Fibroblast of villous mesenchyme (primary cell): ENCODE data around the gene RHBDF2. TPM values are rescaled to one million over a fixed set of nuclear protein-coding genes. Genes with fewer than 3 reads are reported as not detected.

Source experiments
- DNase-seq: peaks from one replicate; pipeline ENCODE4 v3.0.0-alpha.2; 2010; ENCODE audit warnings: low read depth
- H3K4me3 ChIP-seq: 2 replicates; pipeline ENCODE4 v1.5.1; 2011; ENCODE audit warnings: low read depth, mild to moderate bottlenecking, low read length
- CTCF ChIP-seq: IDR thresholded peaks from 2 replicates; pipeline ENCODE4 v1.5.1; 2012; ENCODE audit warnings: low read depth, mild to moderate bottlenecking, low read length; ENCODE audit not compliant: insufficient read depth
- total RNA-seq: library from RNA; depleted of rRNA; stranded (reverse); fragments of >200 nt; gene quantifications from 2 replicates; pipeline ENCODE4 v1.2.3, GENCODE V29; 2012

The RHBDF2 gene
- total RNA-seq, 1 donor = 13.4 TPM

GRCh38 chr17:76444518-76445311 is 56.5 kb downstream of the RHBDF2 start:
- H3K4me3 ChIP-seq = no peak overlapping the region
- no peak for DNase-seq
- no peak for TF ChIP-seq CTCF

GRCh38 chr17:76442341-76443338 is 58.6 kb downstream of the RHBDF2 start:
- no peak for TF ChIP-seq CTCF
- DNase-seq = peak; percentile 56

GRCh38 chr17:76441686-76442340 is 59.4 kb downstream of the RHBDF2 start:
- H3K4me3 ChIP-seq = no peak overlapping the region

More at GRCh38 chr17:76442341-76443338, 58.6 kb downstream of the RHBDF2 start:
- H3K4me3 ChIP-seq = no peak overlapping the region

GRCh38 chr17:76440751-76441362 is 60.4 kb downstream of the RHBDF2 start:
- H3K4me3 ChIP-seq = no peak overlapping the region
- no peak for DNase-seq
- TF ChIP-seq CTCF = no peak

More at GRCh38 chr17:76441686-76442340, 59.4 kb downstream of the RHBDF2 start:
- no peak for DNase-seq
- no peak for TF ChIP-seq CTCF

- no peak overlapping the region for H3K4me3 ChIP-seq
- DNase-seq = no peak
- TF ChIP-seq CTCF = no peak
Observed at GRCh38 chr17:76439314-76439928, 61.8 kb downstream of the RHBDF2 start.

GRCh38 chr17:76438906-76439305 is 62.3 kb downstream of the RHBDF2 start:
- no peak overlapping the region for H3K4me3 ChIP-seq
- DNase-seq = no peak
- no peak for TF ChIP-seq CTCF
